Nephron (organoid): ENCODE measurements around the gene STAM2.
A peak's percentile ranks its signal among the peaks of the same experiment; 100 is the strongest.
"Not testable (repeated sequence)": the region's sequence is repeated elsewhere in the genome, so short reads cannot be mapped to it uniquely, and the experiment has no call there.

ENCODE experiments used
- H3K27ac Mint-ChIP-seq, 3 experiments: 2 replicates each; pipeline ENCODE4 v1.8.0; 2020; ENCODE audit warnings: mixed read lengths in 3 of 3, mild to moderate bottlenecking in 2 of 3, moderate library complexity in 1 of 3
- H3K27me3 Mint-ChIP-seq: 2 replicates; pipeline ENCODE4 v1.8.0; 2021; ENCODE audit warnings: low read depth, mild to moderate bottlenecking, moderate library complexity, mixed read lengths
- H3K36me3 Mint-ChIP-seq: 2 replicates; pipeline ENCODE4 v1.8.0; 2020; ENCODE audit warnings: low read depth, mixed read lengths
- H3K4me1 Mint-ChIP-seq: 2 replicates; pipeline ENCODE4 v1.8.0; 2020; ENCODE audit warnings: mixed read lengths
- H3K4me3 Mint-ChIP-seq, 3 experiments: 2 replicates each; pipeline ENCODE4 v1.8.0; 2020; ENCODE audit warnings: mild to moderate bottlenecking in 3 of 3, mixed read lengths in 3 of 3, moderate library complexity in 2 of 3
- H3K9me3 Mint-ChIP-seq: 2 replicates; pipeline ENCODE4 v1.8.0; 2020; ENCODE audit warnings: mixed read lengths
- CTCF ChIP-seq, 3 experiments: fragments of 200-600 bp; sonication (generic); IDR thresholded peaks; one replicate each; pipeline ENCODE4 v1.5.0; 2021; ENCODE audit warnings: antibody characterized with exemption in 3 of 3; ENCODE audit not compliant: unreplicated experiment in 3 of 3

STAM2 gene

GRCh38 chr2:152186262-152186661 is 10.7 kb upstream of the STAM2 start:
- Mint-ChIP-seq H3K4me3 (no peak overlapping the region), H3K27me3 (no peaks in the 10 kb centered on the region), H3K4me1 (no peaks in the 10 kb centered on the region), H3K9me3 (no peaks in the 10 kb centered on the region), H3K36me3 (no peaks in the 10 kb centered on the region), H3K27ac (no peak overlapping the region)
- TF ChIP-seq CTCF (IDR thresholded peaks at IDR 0.05; ENCODE audit: unreplicated experiment in 3 of 3), result no peak

- Mint-ChIP-seq H3K27me3 (no peaks in the 10 kb centered on the region), H3K4me1 (no peaks in the 10 kb centered on the region), H3K36me3 (no peaks in the 10 kb centered on the region), H3K27ac (no peak overlapping the region), H3K9me3 (peaks cover 2% of the 10 kb centered on the region), H3K4me3 (no peak overlapping the region)
- no peak for TF ChIP-seq CTCF (IDR thresholded peaks at IDR 0.05; ENCODE audit: unreplicated experiment in 3 of 3)
Measured at GRCh38 chr2:152183401-152184073, 8.0 kb upstream of the STAM2 start.

- not testable (repeated sequence) for H3K9me3 Mint-ChIP-seq, H3K27ac Mint-ChIP-seq, H3K36me3 Mint-ChIP-seq, H3K27me3 Mint-ChIP-seq
- peak overlapping the region in 2 of 3 experiments; percentile 39 to 42 for H3K4me3 Mint-ChIP-seq
- peaks cover 11% of the 10 kb centered on the region for H3K4me1 Mint-ChIP-seq
Measured at GRCh38 chr2:152177667-152178066, 2.1 kb upstream of the STAM2 start.

GRCh38 chr2:152176113-152176714 is 651 bp upstream of the STAM2 start:
- Mint-ChIP-seq H3K9me3 (peaks cover 2% of the 10 kb centered on the region), H3K27ac (peak overlapping the region; percentile 100), H3K27me3 (no peaks in the 10 kb centered on the region), H3K36me3 (peaks cover 3% of the 10 kb centered on the region), H3K4me3 (peak overlapping the region; percentile 98 to 100 (median 99)), H3K4me1 (peaks cover 19% of the 10 kb centered on the region)
- peak in 2 of 3 experiments; percentile 5 to 36 for TF ChIP-seq CTCF (IDR thresholded peaks at IDR 0.05; ENCODE audit: unreplicated experiment in 3 of 3)

- Mint-ChIP-seq H3K36me3 (peaks cover 3% of the 10 kb centered on the region), H3K27ac (peak overlapping the region; percentile 100), H3K27me3 (no peaks in the 10 kb centered on the region), H3K9me3 (no peaks in the 10 kb centered on the region), H3K4me3 (peak overlapping the region; percentile 98 to 100 (median 99)), H3K4me1 (peaks cover 19% of the 10 kb centered on the region)
- no peak for TF ChIP-seq CTCF (IDR thresholded peaks at IDR 0.05; ENCODE audit: unreplicated experiment in 3 of 3)
Measured at GRCh38 chr2:152175012-152175367, 573 bp downstream of the STAM2 start.

GRCh38 chr2:152174574-152174973 is 989 bp downstream of the STAM2 start:
- Mint-ChIP-seq H3K36me3 (peaks cover 5% of the 10 kb centered on the region), H3K4me3 (peak overlapping the region; percentile 98 to 100 (median 99)), H3K27ac (peak overlapping the region; percentile 100), H3K9me3 (no peaks in the 10 kb centered on the region), H3K27me3 (no peaks in the 10 kb centered on the region), H3K4me1 (peaks cover 19% of the 10 kb centered on the region)
- TF ChIP-seq CTCF (IDR thresholded peaks at IDR 0.05; ENCODE audit: unreplicated experiment in 3 of 3), result no peak
